NCI-H345 treated with DMSO at 0.1 percent for 48 hours (cell line): ENCODE results near the gene COL25A1.

Experiments used
- DNase-seq: peaks from one replicate; lab custom pipeline; 2025; ENCODE audit not compliant: unreplicated experiment; lab: John Stamatoyannopoulos, UW

The COL25A1 gene

GRCh38 chr4:108926061-108926460 lies 376.4 kb downstream of the COL25A1 start:
- no peak for DNase-seq

- DNase-seq, result no peak
Observed at GRCh38 chr4:108922191-108922590, 380.3 kb downstream of the COL25A1 start.

GRCh38 chr4:108920395-108921087 lies 381.9 kb downstream of the COL25A1 start:
- no peak for DNase-seq

GRCh38 chr4:108919226-108919893 lies 383.1 kb downstream of the COL25A1 start:
- no peak for DNase-seq

GRCh38 chr4:108917255-108917654 lies 385.2 kb downstream of the COL25A1 start:
- no peak for DNase-seq

GRCh38 chr4:108916638-108917037 lies 385.8 kb downstream of the COL25A1 start:
- no peak for DNase-seq

GRCh38 chr4:108906866-108907367 lies 395.5 kb downstream of the COL25A1 start:
- no peak for DNase-seq

GRCh38 chr4:108906006-108906405 lies 396.5 kb downstream of the COL25A1 start:
- DNase-seq, result no peak

- DNase-seq, result no peak
Observed at GRCh38 chr4:108903464-108904221, 398.8 kb downstream of the COL25A1 start.

GRCh38 chr4:108902769-108903168 lies 399.7 kb downstream of the COL25A1 start:
- DNase-seq, result no peak

GRCh38 chr4:108901291-108901690 lies 401.2 kb downstream of the COL25A1 start:
- DNase-seq, result no peak

- no peak for DNase-seq
Observed at GRCh38 chr4:108900018-108900580, 402.4 kb downstream of the COL25A1 start.

- no peak for DNase-seq
Observed at GRCh38 chr4:108893468-108893867, 409.0 kb downstream of the COL25A1 start.

GRCh38 chr4:108891896-108892590 lies 410.4 kb downstream of the COL25A1 start:
- no peak for DNase-seq

GRCh38 chr4:108890484-108890881 lies 412.0 kb downstream of the COL25A1 start:
- no peak for DNase-seq

- no peak for DNase-seq
Observed at GRCh38 chr4:108889696-108890483, 412.6 kb downstream of the COL25A1 start.

- no peak for DNase-seq
Observed at GRCh38 chr4:108888769-108889168, 413.7 kb downstream of the COL25A1 start.

GRCh38 chr4:108887034-108887433 lies 415.4 kb downstream of the COL25A1 start:
- DNase-seq, result no peak

- DNase-seq, result no peak
Observed at GRCh38 chr4:108885211-108885610, 417.2 kb downstream of the COL25A1 start.

GRCh38 chr4:108884596-108884995 lies 417.9 kb downstream of the COL25A1 start:
- DNase-seq, result no peak
